Epithelial cell of proximal tubule (primary cell): ENCODE data around the gene FCHO1. TPM values are rescaled to one million over a fixed set of nuclear protein-coding genes. Genes with fewer than 3 reads are reported as not detected.

Experiments
- DNase-seq: peaks from one replicate; pipeline ENCODE4 v3.0.0-alpha.2; 2011; ENCODE audit warnings: low read depth
- H3K4me3 ChIP-seq: 2 replicates; pipeline ENCODE4 v1.5.1; 2011; ENCODE audit warnings: low read depth, mild to moderate bottlenecking, low read length
- total RNA-seq: library from RNA; depleted of rRNA; stranded (reverse); fragments of >200 nt; gene quantifications from 2 replicates; pipeline ENCODE4 v1.2.3, GENCODE V29; 2015
- TF ChIP-seq, protein P1 (sequence below): conservative IDR thresholded peaks from 2 replicates; pipeline ENCODE4 v1.5.1; 2012; ENCODE audit warnings: low read depth, mild to moderate bottlenecking, low read length

FCHO1 gene
- total RNA-seq, 1 donor from 2014 or later, result 18.0 TPM

DNA sequence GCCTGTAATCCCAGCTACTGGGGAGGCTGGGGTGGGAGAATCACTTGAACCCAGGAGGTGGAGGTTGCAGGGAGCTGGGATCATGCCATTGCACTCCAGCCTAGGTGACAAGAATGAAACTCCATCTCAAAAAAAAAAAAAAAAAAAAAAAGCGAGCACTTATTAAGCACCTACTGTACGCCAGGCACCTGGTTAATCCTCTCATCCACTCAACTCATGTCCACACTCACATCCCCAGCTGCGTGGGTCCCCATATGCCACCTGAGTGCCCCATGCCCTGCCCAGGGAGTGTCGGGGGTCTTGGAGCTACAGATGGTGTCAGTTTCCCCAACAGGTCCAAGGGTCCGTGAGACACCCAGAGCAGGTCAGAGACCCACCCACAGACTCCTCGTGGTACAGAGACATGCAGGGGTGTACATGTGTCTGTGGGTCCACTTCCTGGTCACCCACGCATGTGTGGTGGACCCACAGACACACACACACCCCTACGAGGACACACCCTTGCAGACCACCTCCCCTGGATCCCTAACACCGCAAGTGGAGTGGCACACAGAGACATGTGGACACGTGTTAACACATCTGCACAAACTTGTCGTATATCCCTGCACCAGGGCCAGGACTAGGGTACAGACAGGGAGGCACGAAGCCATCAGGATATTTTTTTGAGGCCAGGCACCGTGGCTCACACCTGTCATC, 66.5 kb downstream of the FCHO1 start:
- no peak overlapping the region for H3K4me3 ChIP-seq
- DNase-seq, result no peak
- TF ChIP-seq, protein P1, sequence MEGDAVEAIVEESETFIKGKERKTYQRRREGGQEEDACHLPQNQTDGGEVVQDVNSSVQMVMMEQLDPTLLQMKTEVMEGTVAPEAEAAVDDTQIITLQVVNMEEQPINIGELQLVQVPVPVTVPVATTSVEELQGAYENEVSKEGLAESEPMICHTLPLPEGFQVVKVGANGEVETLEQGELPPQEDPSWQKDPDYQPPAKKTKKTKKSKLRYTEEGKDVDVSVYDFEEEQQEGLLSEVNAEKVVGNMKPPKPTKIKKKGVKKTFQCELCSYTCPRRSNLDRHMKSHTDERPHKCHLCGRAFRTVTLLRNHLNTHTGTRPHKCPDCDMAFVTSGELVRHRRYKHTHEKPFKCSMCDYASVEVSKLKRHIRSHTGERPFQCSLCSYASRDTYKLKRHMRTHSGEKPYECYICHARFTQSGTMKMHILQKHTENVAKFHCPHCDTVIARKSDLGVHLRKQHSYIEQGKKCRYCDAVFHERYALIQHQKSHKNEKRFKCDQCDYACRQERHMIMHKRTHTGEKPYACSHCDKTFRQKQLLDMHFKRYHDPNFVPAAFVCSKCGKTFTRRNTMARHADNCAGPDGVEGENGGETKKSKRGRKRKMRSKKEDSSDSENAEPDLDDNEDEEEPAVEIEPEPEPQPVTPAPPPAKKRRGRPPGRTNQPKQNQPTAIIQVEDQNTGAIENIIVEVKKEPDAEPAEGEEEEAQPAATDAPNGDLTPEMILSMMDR, result no peak

DNA sequence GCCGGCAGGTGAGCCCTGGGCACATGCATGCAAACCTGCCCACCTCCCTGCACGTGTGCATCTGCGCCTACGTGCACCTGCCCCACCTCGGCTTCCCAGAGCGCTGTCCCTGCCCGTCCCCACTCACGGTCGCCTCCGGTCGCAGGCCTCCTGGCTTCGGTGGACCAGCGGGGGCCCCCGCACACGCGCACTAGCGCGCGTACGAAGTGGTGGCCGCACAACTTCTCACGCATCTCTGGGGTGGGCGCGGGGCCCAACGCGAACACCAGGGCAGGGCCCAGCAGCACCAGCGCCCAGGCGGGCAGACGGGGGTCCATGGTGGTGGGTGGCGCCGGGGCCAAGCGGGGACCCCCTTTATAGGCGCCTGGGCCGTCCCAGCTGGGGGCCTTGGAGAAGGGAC, 69.9 kb downstream of the FCHO1 start, which contains the start of gene INSL3:
Gene INSL3, minus strand, starts transcription at position 330 of the 400 bp plus-strand sequence. Its CDS starts 13 bp downstream, at position 317.
- H3K4me3 ChIP-seq, result no peak within 1 kb of the TSS
- no peak for DNase-seq
- TF ChIP-seq, protein P1, result no peak

DNA sequence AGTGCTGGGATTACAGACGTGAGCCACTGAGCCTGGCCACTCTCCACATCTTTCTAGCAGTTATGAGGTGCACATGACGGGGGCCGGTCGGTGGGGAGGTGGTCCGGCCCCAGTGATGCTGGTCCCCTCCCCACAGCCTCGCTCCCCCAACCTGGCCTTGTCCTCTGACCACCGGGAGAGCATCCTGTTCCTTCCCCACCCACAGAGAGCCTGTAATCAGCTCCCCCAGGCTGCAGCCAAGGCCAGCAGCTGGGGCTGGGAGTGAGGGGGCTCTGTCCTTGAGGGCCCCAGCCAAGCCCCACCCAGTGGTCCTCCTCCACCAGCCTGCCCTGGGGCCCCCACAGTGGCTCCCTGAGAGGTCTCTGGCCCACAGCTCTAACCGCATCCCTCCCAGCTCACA, 73.1 kb downstream of the FCHO1 start:
- DNase-seq, result no peak
- H3K4me3 ChIP-seq, result no peak overlapping the region
- TF ChIP-seq, protein P1, result no peak

DNA sequence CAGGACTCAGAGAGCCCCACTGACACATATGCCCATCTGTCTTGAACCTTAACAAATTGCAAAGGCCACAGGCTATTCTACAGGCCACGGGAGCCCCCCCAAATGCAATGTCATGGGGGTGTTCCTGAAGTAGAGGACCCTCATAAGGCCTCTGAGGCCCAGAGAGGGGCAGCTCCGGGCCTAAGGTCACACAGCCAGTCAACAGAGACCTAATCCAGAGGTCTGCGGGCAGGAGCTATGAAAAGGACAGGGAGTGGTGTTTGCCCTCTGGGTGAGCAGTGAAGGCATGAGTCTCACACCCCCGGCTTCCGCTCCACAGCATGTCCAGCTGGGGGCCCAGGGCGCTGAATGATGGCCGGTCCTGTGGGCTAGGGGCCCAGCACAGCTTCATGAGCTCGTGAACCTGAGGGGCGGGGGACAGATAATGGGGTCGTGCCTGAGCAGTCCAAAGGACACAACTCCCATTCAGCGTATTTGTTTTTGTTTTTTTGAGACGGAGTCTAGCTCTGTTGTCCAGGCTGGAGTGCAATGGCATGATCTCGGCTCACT, 75.3 kb downstream of the FCHO1 start:
- no peak for DNase-seq
- no peak overlapping the region for H3K4me3 ChIP-seq
- TF ChIP-seq, protein P1, result no peak

DNA sequence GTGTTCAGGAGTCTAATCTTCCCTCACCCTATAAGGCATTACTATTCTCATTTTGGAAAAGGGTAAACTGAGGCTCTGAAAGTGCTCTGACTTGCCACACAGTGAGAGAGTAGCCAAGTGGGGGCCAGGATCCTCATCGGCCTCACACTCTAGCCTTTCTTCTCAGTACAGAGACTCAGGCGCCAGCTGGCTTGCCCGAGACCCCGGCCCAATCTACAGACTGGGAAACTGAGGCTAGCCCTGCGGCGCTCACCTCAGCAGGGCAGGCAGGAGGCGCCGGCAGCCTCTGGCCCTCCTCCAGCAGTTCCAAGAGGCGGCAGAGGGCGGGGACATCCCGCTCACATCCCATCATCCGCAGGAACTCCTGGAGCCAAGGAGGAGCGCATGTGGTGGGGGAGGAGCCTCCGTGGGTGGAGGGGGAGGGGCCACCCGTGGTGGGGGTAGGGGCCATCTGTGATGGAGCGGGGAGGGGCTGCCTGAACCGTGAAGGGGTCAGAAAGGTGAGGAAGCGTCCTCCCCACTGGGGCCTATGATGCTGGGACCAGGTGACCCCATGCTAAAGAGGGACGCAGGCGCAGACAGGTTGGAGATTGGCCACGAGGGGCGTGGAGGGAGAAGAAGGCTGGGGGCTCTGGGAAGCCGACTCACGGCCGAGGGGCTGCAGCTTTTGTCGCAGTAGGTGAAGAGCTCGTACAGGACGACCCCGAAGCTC, 78.7 kb downstream of the FCHO1 start:
- peak overlapping the region; percentile 71 for H3K4me3 ChIP-seq
- TF ChIP-seq, protein P1, result no peak
- no peak for DNase-seq

DNA sequence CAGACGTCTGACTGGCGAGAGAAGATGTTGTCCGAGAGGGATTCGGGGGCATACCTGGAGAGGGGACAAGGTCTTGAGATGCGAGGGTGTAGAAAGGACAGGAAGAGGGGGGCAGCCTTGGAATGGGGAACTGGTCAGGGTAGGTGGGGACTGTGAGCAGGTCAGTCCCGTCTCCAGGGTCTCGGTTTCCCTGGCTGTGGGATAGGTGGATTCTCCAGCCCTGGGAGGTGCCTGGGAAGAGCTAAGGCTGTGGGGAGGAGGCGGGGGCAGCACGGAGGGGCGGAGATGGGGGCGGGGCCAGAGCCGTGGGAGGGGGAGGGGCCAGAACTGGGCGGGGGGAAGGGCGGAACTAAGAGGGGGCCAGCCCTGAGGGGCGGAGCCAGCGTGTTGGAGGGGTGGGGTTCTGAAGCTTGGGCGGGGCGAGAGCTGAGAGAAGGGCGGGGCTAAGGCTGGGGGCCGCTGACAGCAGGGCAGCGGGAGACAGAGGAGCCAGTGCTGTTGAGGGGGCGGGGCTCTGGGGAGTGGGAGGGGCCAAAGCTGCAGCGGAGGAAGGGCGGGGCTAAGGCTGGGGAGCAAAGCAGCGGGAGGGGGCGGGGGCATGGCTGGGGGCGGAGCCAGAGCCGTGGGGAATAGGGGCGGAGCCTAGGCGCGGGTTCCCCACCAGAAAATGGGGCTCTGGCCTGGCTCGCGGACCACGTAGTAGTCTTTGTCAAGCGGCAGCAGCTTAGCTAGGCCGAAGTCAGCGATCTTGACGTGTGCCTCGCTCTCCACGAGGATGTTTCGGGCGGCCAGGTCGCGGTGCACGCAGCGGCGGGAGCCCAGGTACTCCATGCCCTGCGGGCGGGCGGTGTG, 79.5 kb downstream of the FCHO1 start:
- DNase-seq, result peak; percentile 40
- TF ChIP-seq, protein P1, result no peak
- H3K4me3 ChIP-seq, result peak overlapping the region; percentile 71
